ENCODE results near the gene TBL1XR1.
A peak's percentile ranks its signal among the peaks of the same experiment; 100 is the strongest.
"Not testable (repeated sequence)": the region's sequence is repeated elsewhere in the genome, so short reads cannot be mapped to it uniquely, and the experiment has no call there.

TBL1XR1 gene

GRCh38 chr3:177203689-177204395 lies 6.6 kb upstream of the TBL1XR1 start:
- H3K9ac ChIP-seq (ENCODE audit: low read length), result no peak overlapping the region
- H3K9me3 ChIP-seq (ENCODE audit: low read length), result no peaks in the 10 kb centered on the region
- no peak overlapping the region for H3K4me3 ChIP-seq (ENCODE audit: low read depth in 1 of 2, low read length in 2 of 2)
- no peak overlapping the region for H3K27ac ChIP-seq (ENCODE audit: low read depth, low read length)
- peaks cover 3% of the 10 kb centered on the region for H3K4me1 ChIP-seq (ENCODE audit: insufficient read depth, low read length)
- H3K36me3 ChIP-seq (ENCODE audit: insufficient read depth, low read length), result no peaks in the 10 kb centered on the region
- H3K27me3 ChIP-seq (ENCODE audit: control insufficient read depth in 1 of 2, insufficient read depth in 2 of 2, low read length in 2 of 2), result no peaks in the 10 kb centered on the region

GRCh38 chr3:177203016-177203415 lies 5.7 kb upstream of the TBL1XR1 start:
- not testable (repeated sequence) for H3K9ac ChIP-seq (ENCODE audit: low read length); H3K36me3 ChIP-seq (ENCODE audit: insufficient read depth, low read length); H3K9me3 ChIP-seq (ENCODE audit: low read length); H3K27ac ChIP-seq (ENCODE audit: low read depth, low read length); H3K4me3 ChIP-seq (ENCODE audit: low read depth in 1 of 2, low read length in 2 of 2); H3K27me3 ChIP-seq (ENCODE audit: control insufficient read depth in 1 of 2, insufficient read depth in 2 of 2, low read length in 2 of 2)
- peaks cover 11% of the 10 kb centered on the region for H3K4me1 ChIP-seq (ENCODE audit: insufficient read depth, low read length)

DNA sequence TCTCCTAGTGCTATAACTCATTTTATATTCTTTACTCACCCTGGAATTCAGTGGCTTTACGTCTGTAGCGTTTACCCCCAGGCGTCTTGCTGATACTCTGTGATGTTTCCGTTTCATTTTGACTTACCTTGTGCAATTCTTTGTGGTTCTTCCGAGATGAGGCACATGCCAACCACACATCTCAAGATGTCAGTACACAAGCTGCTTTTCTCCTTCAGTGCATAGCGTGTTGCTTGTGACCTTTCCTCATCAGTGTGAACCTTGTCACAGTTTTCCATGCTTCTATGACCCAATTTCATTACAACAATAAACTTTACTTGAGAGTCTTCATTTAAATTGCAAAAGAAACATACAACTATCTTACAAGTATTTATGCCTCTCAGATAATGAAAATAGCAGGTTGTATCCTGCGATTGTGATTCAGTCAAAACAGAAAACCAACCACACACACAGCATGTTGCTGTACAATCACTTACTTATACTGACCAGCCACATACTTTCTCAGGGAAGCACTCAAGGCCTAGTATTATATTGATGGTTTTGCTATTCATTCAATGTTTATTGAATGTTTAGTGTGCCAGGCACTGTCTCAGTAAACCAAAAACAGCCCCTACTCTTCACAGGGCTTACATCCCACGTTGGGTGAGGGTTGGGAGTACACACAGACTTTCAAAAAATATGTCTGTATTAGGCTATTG lies 4.6 kb upstream of the TBL1XR1 start:
- Histone ChIP-seq H3K9me3 (ENCODE audit: low read length) (no peaks in the 10 kb centered on the region), H3K4me3 (ENCODE audit: low read depth in 1 of 2, low read length in 2 of 2) (no peak overlapping the region), H3K9ac (ENCODE audit: low read length) (no peak overlapping the region), H3K4me1 (ENCODE audit: insufficient read depth, low read length) (peaks cover 12% of the 10 kb centered on the region), H3K27me3 (ENCODE audit: control insufficient read depth in 1 of 2, insufficient read depth in 2 of 2, low read length in 2 of 2) (no peaks in the 10 kb centered on the region), H3K27ac (ENCODE audit: low read depth, low read length) (no peak overlapping the region), H3K36me3 (ENCODE audit: insufficient read depth, low read length) (no peaks in the 10 kb centered on the region)

- H3K36me3 ChIP-seq (ENCODE audit: insufficient read depth, low read length), result no peaks in the 10 kb centered on the region
These were observed 2.0 kb upstream of the TBL1XR1 start for GRCh38 chr3:177199206-177199760.

GRCh38 chr3:177197727-177198460 lies 612 bp upstream of the TBL1XR1 start:
- no peaks in the 10 kb centered on the region for H3K36me3 ChIP-seq (ENCODE audit: insufficient read depth, low read length)
- H3K9me3 ChIP-seq (ENCODE audit: low read length), result no peaks in the 10 kb centered on the region
- peak overlapping the region; percentile 65 for H3K27ac ChIP-seq (ENCODE audit: low read depth, low read length)
- H3K9ac ChIP-seq (ENCODE audit: low read length), result peak overlapping the region; percentile 84
- H3K4me1 ChIP-seq (ENCODE audit: insufficient read depth, low read length), result peaks cover 25% of the 10 kb centered on the region
- H3K4me3 ChIP-seq (ENCODE audit: low read depth in 1 of 2, low read length in 2 of 2), result peak overlapping the region in 1 of 2 donors; percentile 56
- no peaks in the 10 kb centered on the region for H3K27me3 ChIP-seq (ENCODE audit: control insufficient read depth in 1 of 2, insufficient read depth in 2 of 2, low read length in 2 of 2)

More at GRCh38 chr3:177199206-177199760, 2.0 kb upstream of the TBL1XR1 start:
- Histone ChIP-seq H3K27ac (ENCODE audit: low read depth, low read length) (peak overlapping the region; percentile 47), H3K4me1 (ENCODE audit: insufficient read depth, low read length) (peaks cover 19% of the 10 kb centered on the region), H3K4me3 (ENCODE audit: low read depth in 1 of 2, low read length in 2 of 2) (no peak overlapping the region), H3K27me3 (ENCODE audit: control insufficient read depth in 1 of 2, insufficient read depth in 2 of 2, low read length in 2 of 2) (no peaks in the 10 kb centered on the region), H3K9me3 (ENCODE audit: low read length) (no peaks in the 10 kb centered on the region), H3K9ac (ENCODE audit: low read length) (no peak overlapping the region)

DNA sequence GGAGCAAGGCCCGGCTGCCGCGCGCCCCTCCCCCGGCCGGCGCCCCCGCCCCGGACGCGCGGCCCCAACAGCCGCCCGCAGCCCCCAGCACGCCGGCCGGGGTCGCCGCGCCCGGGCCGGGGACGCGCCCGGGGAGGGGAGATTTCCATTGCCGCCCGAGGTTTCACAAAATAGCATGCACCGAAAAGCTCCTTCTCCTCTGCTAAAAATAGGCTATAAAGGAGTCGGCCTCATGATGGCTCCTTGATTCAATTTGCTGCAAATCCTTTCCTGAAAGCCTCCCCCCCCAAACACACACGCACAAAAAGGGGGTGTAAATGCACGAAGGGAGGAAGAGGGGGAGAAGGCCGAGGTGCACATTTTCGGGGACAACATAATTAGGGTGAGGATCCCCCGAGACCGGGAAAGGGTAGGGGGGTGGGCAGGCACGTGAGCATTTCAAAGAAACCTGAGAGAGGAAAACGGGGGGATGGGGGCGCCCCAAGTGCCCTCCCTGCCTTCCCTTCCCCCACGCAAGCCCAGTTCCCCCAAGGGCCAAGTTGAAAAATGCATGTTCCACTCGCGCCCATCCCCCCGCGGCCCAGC lies 734 bp downstream of the TBL1XR1 start:
- H3K9ac ChIP-seq (ENCODE audit: low read length), result peak overlapping the region; percentile 78
- H3K36me3 ChIP-seq (ENCODE audit: insufficient read depth, low read length), result no peaks in the 10 kb centered on the region
- no peaks in the 10 kb centered on the region for H3K9me3 ChIP-seq (ENCODE audit: low read length)
- H3K4me3 ChIP-seq (ENCODE audit: low read depth in 1 of 2, low read length in 2 of 2), result peak overlapping the region; percentile 81 to 84
- peak overlapping the region; percentile 93 for H3K27ac ChIP-seq (ENCODE audit: low read depth, low read length)
- peaks cover 25% of the 10 kb centered on the region for H3K4me1 ChIP-seq (ENCODE audit: insufficient read depth, low read length)
- no peaks in the 10 kb centered on the region for H3K27me3 ChIP-seq (ENCODE audit: control insufficient read depth in 1 of 2, insufficient read depth in 2 of 2, low read length in 2 of 2)

- Histone ChIP-seq H3K27ac (ENCODE audit: low read depth, low read length) (peak overlapping the region; percentile 93), H3K36me3 (ENCODE audit: insufficient read depth, low read length) (no peaks in the 10 kb centered on the region), H3K27me3 (ENCODE audit: control insufficient read depth in 1 of 2, insufficient read depth in 2 of 2, low read length in 2 of 2) (no peaks in the 10 kb centered on the region), H3K4me1 (ENCODE audit: insufficient read depth, low read length) (peaks cover 30% of the 10 kb centered on the region), H3K9me3 (ENCODE audit: low read length) (no peaks in the 10 kb centered on the region), H3K9ac (ENCODE audit: low read length) (peak overlapping the region; percentile 78), H3K4me3 (ENCODE audit: low read depth in 1 of 2, low read length in 2 of 2) (peak overlapping the region; percentile 63 to 81)
These were observed 1.2 kb downstream of the TBL1XR1 start for GRCh38 chr3:177196008-177196455.

DNA sequence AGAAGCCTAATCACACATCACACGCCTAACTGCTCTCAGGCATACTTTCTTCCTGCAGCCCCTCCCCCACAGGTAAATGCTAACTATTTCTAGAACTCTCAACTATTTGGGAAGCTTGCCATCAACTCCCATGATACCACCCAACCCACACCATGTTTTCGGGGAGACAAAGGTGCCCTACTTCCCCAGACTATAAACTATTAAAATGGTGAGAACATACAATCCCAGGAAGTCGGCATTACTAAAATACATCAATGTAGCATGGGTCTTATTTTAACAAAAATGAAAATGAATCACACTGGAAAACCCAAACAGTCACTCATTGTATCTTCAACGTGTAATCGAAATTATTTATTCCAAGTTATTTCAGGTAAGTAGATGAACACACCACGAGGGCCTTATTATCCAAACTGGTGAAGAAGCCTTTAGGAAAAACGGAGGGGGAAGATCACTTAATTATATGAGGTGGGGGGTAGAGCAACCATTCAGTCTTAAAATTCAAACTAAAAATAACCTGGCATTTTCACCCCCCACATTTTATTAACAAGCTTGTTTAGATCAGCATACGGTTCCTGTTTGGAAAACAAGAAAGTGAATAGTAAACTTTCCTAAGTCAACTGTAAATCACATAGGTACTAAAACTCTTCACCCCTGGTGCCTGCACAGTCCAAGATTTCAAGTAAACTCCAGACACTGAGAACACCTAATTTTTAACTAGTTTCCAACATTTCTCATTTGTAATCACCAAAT lies 1.9 kb downstream of the TBL1XR1 start:
- no peaks in the 10 kb centered on the region for H3K9me3 ChIP-seq (ENCODE audit: low read length)
- peaks cover 36% of the 10 kb centered on the region for H3K4me1 ChIP-seq (ENCODE audit: insufficient read depth, low read length)
- no peaks in the 10 kb centered on the region for H3K36me3 ChIP-seq (ENCODE audit: insufficient read depth, low read length)
- H3K9ac ChIP-seq (ENCODE audit: low read length), result peak overlapping the region; percentile 78
- H3K27me3 ChIP-seq (ENCODE audit: control insufficient read depth in 1 of 2, insufficient read depth in 2 of 2, low read length in 2 of 2), result no peaks in the 10 kb centered on the region
- H3K27ac ChIP-seq (ENCODE audit: low read depth, low read length), result peak overlapping the region; percentile 93
- peak overlapping the region; percentile 63 to 81 for H3K4me3 ChIP-seq (ENCODE audit: low read depth in 1 of 2, low read length in 2 of 2)

GRCh38 chr3:177194299-177194698 lies 3.0 kb downstream of the TBL1XR1 start:
- Histone ChIP-seq H3K4me3 (ENCODE audit: low read depth in 1 of 2, low read length in 2 of 2) (no peak overlapping the region), H3K27ac (ENCODE audit: low read depth, low read length) (peak overlapping the region; percentile 17), H3K9me3 (ENCODE audit: low read length) (no peaks in the 10 kb centered on the region), H3K36me3 (ENCODE audit: insufficient read depth, low read length) (no peaks in the 10 kb centered on the region), H3K9ac (ENCODE audit: low read length) (no peak overlapping the region), H3K27me3 (ENCODE audit: control insufficient read depth in 1 of 2, insufficient read depth in 2 of 2, low read length in 2 of 2) (no peaks in the 10 kb centered on the region), H3K4me1 (ENCODE audit: insufficient read depth, low read length) (peaks cover 39% of the 10 kb centered on the region)

DNA sequence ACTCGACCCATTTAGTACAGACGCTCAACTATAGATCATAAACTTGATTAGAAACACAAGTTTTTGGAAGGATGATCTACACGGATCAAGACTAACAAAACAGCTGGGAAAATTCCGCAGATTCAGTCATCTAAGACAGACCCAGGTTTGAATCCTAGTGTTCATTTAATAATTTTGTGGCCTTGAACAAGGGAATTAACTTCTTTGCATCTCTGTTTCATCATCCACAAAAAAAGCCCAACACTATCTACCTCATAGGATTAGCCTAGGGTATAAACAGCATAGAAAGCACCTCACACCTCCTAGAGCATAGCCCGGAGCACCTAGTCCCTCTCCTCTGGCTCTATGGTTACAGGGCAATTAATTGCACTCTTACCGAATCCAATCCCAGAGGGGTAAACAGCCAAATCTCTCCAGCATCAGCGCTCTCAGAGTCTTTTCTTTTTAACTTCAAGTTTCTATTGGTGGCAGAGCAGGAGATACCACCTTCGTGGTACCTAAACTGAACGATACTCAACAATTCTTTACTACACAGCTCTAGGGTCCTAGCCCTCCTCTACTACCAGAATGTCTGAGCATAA lies 3.5 kb downstream of the TBL1XR1 start:
- no peak overlapping the region for H3K9ac ChIP-seq (ENCODE audit: low read length)
- H3K4me3 ChIP-seq (ENCODE audit: low read depth in 1 of 2, low read length in 2 of 2), result no peak overlapping the region
- no peaks in the 10 kb centered on the region for H3K36me3 ChIP-seq (ENCODE audit: insufficient read depth, low read length)
- H3K27me3 ChIP-seq (ENCODE audit: control insufficient read depth in 1 of 2, insufficient read depth in 2 of 2, low read length in 2 of 2), result no peaks in the 10 kb centered on the region
- peak overlapping the region; percentile 17 for H3K27ac ChIP-seq (ENCODE audit: low read depth, low read length)
- peaks cover 36% of the 10 kb centered on the region for H3K4me1 ChIP-seq (ENCODE audit: insufficient read depth, low read length)
- no peaks in the 10 kb centered on the region for H3K9me3 ChIP-seq (ENCODE audit: low read length)
